Hematopoietic multipotent progenitor cell treated with erythropoietin and hydrocortisone succinate and interleukin-3 and kit ligand, for 17 days (in vitro differentiated cells): ENCODE measurements around the gene CATSPER4.
"Not testable (repeated sequence)": the region's sequence is repeated elsewhere in the genome, so short reads cannot be mapped to it uniquely, and the experiment has no call there.

Experiments
- DNase-seq: peaks from one replicate; pipeline ENCODE4 v3.0.0-alpha.2; 2015; ENCODE audit warnings: low spot score

The CATSPER4 gene

GRCh38 chr1:26195805-26196204, 5.4 kb downstream of the CATSPER4 start:
- no peak for DNase-seq

GRCh38 chr1:26197301-26197700, 6.9 kb downstream of the CATSPER4 start:
- DNase-seq = no peak

- DNase-seq = no peak
Measured at GRCh38 chr1:26197813-26198212, 7.4 kb downstream of the CATSPER4 start.

GRCh38 chr1:26200413-26200812, 10.0 kb downstream of the CATSPER4 start:
- no peak for DNase-seq

GRCh38 chr1:26203642-26204318, 13.4 kb downstream of the CATSPER4 start:
- DNase-seq = no peak

GRCh38 chr1:26210147-26210870, 19.9 kb downstream of the CATSPER4 start:
- no peak for DNase-seq

DNA sequence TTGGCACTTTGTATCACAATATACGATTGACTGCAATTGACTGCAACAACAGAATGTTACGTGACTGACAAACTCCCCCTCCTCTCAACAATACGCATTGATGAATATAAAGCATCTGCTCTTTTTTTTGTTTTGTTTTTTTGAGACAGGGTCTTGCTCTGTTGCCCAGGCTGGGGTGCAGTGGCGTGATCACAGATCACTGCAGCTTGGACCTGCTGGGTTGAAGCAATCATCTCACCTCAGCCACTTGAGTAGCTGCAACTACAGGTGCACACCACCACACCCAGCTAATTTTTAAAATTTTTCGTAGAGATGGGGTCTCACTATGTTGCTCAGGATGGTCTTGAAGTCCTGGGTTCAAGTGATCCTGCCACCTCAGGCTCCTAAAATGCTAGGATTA, 22.3 kb downstream of the CATSPER4 start:
- no peak for DNase-seq

GRCh38 chr1:26213335-26213905, 23.0 kb downstream of the CATSPER4 start:
- DNase-seq = no peak

GRCh38 chr1:26215246-26215645, 24.8 kb downstream of the CATSPER4 start:
- no peak for DNase-seq

- no peak for DNase-seq
Measured at GRCh38 chr1:26218906-26219494, 28.6 kb downstream of the CATSPER4 start.

DNA sequence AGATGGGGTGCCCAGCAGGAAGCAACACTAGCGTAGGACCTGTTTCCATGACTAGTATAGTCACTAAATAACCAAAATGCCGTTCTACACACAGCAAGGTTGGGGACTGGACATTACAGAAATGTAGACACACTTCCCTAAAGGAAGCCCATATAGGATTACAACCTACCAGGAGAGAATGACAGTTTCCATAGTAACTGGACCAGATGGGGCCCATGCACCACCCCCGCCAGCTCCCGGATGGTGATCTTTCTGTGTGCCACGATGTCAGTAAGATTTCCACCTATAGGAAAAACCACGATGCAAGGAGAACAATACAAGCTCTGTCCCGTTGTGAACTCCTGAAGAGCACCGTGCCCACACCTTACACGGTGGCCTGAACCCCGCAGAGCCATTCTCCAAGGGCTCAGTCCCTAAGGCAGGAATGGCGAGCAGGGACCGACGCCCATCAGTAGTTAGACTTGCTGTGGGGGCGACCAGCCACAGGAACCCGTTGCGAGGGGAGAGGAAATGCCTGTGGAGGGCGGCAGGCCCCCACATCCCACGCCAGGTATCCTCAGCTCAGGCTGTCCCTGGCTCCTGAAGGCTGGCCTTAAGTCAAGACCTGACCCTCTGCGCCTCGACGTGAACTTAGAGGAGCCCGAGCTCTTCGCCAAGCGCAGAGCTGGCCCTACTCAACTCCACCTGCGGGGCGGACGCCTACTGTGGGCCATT, 30.0 kb downstream of the CATSPER4 start:
- DNase-seq = no peak

- no peak for DNase-seq
Measured at GRCh38 chr1:26221094-26221493, 30.7 kb downstream of the CATSPER4 start.

GRCh38 chr1:26224606-26225005, 34.2 kb downstream of the CATSPER4 start:
- DNase-seq = no peak

DNA sequence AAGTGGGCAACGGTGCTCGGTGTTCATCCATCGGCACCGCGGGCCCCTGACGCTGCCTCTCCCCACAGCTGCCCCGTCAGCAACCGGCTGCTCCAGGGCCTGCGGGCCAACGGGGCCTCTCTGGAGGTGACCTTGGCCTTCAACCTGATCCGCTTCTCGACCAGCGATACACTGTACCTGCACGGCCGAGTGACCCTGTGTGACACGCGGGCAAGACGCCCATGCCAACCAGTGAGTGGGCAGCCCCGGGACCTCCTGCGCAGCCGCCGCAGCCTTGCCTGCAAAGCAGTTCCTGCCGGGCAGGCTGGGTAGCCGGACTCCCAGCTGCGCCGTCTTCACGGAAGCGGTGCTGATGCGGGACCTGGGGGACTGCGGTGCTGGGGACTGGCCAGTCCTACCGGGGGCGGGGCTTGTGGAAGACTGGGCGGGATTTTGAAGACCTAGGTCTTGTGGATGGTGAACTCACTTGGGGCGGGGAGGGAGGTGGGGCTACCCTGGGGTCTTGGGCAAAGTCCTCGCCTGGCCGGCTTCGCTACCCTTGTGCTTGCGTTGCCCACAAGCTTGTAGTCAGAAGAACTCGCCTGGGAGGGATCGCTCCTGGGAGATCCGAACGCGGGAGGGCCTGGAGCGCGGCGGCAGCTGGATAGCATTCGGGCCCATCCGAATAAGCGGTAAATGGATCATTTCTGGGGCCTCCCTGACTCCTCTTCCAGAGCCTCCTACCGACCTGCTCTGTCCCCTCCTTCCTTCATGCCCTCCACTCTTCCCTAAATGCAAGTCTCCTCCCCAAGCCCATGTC, 34.8 kb downstream of the CATSPER4 start:
- DNase-seq = no peak

- not testable (repeated sequence) for DNase-seq
Measured at GRCh38 chr1:26230682-26231081, 40.3 kb downstream of the CATSPER4 start.

- peak; percentile 99 for DNase-seq
Measured at GRCh38 chr1:26233903-26234643, 43.7 kb downstream of the CATSPER4 start, which contains the start of gene CEP85. Gene CEP85 (plus strand): TSS chr1:26234200. CDS start chr1:26239784, 5,584 bp downstream.

DNA sequence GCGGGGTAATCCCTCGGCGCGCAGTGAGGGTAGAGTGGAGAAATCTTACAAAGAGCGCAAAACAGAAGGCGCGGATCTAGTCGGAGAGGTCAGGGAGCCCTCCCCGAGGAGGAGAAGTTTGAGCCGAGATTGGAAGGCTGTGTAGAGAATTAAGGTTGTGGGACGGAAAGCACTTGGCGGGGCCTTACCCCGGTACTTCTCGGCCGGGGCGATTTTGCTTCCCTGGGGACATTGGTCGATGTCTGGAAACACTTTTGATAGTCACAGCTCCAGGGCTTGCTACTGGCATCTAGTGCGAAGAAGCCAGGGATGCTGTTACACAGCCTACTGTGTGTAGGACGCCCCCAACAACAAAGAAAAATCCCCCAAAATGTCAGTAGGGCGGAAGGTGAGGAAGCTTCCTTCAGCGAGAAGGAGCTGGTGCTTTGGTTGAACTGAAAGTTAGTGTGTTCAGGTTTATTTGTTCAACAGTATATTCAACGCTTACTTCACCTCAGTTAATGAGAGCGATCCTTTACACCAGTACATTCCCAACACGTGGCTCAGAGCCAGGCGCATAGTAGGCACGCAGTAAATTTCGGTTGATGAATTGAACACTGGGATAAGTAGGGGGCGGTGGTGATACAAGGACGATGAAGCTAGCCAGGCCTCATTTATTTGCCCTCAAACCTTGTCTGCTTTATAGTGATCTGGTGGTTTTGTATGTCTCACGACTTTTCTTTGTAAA, 44.4 kb downstream of the CATSPER4 start:
- peak; percentile 76 for DNase-seq

- peak; percentile 83 for DNase-seq
Measured at GRCh38 chr1:26237230-26237966, 47.0 kb downstream of the CATSPER4 start.

- DNase-seq = no peak
Measured at GRCh38 chr1:26239936-26240335, 49.5 kb downstream of the CATSPER4 start.
